Gastroesophageal sphincter (tissue), 4 donors: ENCODE data around the gene EEF1E1. TPM values are rescaled to one million over a fixed set of nuclear protein-coding genes. Genes with fewer than 3 reads are reported as not detected.

ENCODE experiments used
- ATAC-seq: fragments of 150-250 bp; one replicate; pipeline ENCODE4 v1.9.1; 2016; ENCODE audit warnings: mild to moderate bottlenecking, moderate library complexity
- H3K27ac ChIP-seq, 4 donors: fragments of 200-600 bp; sonication (generic) in 3 of 4; 1 replicate in 3 of 4; 2 replicates in 1 of 4; pipeline ENCODE4 v1.5.1; 2016 to 2019
- H3K27me3 ChIP-seq: fragments of 200-600 bp; sonication (generic); one replicate; pipeline ENCODE4 v1.5.1; 2019
- H3K36me3 ChIP-seq, 2 donors: fragments of 200-600 bp; sonication (generic); one replicate each; pipeline ENCODE4 v1.5.1; 2019; ENCODE audit warnings: control low read depth in 1 of 2
- H3K4me1 ChIP-seq, 3 donors: fragments of 200-600 bp; sonication (generic); 1 replicate in 2 of 3; 2 replicates in 1 of 3; pipeline ENCODE4 v1.5.1; 2016 to 2019; ENCODE audit warnings: control low read depth in 2 of 3
- H3K4me3 ChIP-seq, 2 donors: fragments of 200-600 bp; sonication (generic); one replicate each; pipeline ENCODE4 v1.5.1; 2019; ENCODE audit warnings: mild to moderate bottlenecking in 1 of 2, moderate library complexity in 1 of 2
- H3K9me3 ChIP-seq, 3 donors: fragments of 200-600 bp; sonication (generic); one replicate each; pipeline ENCODE4 v1.5.1; 2017 to 2019; ENCODE audit warnings: control low read depth in 2 of 3
- EP300 ChIP-seq: sonication (generic); formaldehyde crosslinking; IDR thresholded peaks from one replicate; pipeline ENCODE4 v1.6.1; 2017; ENCODE audit warnings: antibody characterized with exemption, mild to moderate bottlenecking
- POLR2A ChIP-seq, 2 donors: fragments of 450-650 bp; IDR thresholded peaks; one replicate each; pipeline ENCODE4 v1.6.1; 2017; ENCODE audit warnings: antibody characterized with exemption in 2 of 2, mild to moderate bottlenecking in 2 of 2, moderate library complexity in 1 of 2
- POLR2AphosphoS5 ChIP-seq: sonication (generic); formaldehyde crosslinking; IDR thresholded peaks from one replicate; pipeline ENCODE4 v1.6.1; 2017; ENCODE audit warnings: antibody characterized with exemption
- WGBS, 2 donors: methylation state at CpG; one replicate each; pipeline ENCODE4 v1.1.5; 2018; ENCODE audit warnings: low coverage in 1 of 2; 5-methylcytosine and 5-hydroxymethylcytosine counted together
- total RNA-seq, 4 donors: library from RNA; depleted of rRNA; stranded (reverse); fragments of >200 nt; gene quantifications; one replicate each; pipeline ENCODE4 v1.1.0, GENCODE V29; 2016
- TF ChIP-seq, protein P1 (sequence below), 4 experiments: fragments of 200-600 bp in 2 of 4; fragments of 450-650 bp in 2 of 4; sonication (generic) in 1 of 4; IDR thresholded peaks; one replicate each; pipeline ENCODE4 v1.5.1; 2017 to 2019; ENCODE audit warnings: antibody characterized with exemption in 4 of 4, mild to moderate bottlenecking in 2 of 4, moderate library complexity in 2 of 4

EEF1E1 gene
- total RNA-seq, 4 donors from 2014 or later, result 20.5 to 47.9 (median 37.9) TPM

DNA sequence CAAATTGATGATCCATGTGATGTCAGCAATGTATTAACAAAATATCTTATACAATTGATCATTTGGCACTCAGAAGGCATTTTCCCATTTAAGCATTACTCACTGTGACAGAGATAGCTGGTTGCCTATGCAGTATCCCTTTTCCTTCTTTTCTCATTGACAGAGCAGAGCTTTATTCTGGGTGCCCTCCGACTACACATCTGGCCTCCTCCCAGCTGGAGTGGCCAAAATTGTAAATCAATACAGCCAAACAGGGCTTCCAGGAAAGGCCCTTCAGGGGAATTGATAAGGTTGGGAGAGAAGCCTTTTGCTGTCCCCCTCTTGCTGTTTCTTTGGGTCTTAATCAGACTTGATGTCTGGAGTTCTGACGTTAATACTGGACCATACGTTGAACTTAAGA is 28.6 kb downstream of the EEF1E1 start:
- 73 to 80% methylated on average over 1 to 3 of the region's 3 CpGs for WGBS, 2 donors
- ATAC-seq, result no peak
- Histone ChIP-seq H3K4me1 (no peaks in the 10 kb centered on the region), H3K27me3 (no peaks in the 10 kb centered on the region), H3K4me3 (no peak overlapping the region), H3K36me3 (peaks cover 0 to 11% of the 10 kb centered on the region in 2 donors), H3K27ac (no peak overlapping the region), H3K9me3 (no peaks in the 10 kb centered on the region)
- TF ChIP-seq, protein P1, sequence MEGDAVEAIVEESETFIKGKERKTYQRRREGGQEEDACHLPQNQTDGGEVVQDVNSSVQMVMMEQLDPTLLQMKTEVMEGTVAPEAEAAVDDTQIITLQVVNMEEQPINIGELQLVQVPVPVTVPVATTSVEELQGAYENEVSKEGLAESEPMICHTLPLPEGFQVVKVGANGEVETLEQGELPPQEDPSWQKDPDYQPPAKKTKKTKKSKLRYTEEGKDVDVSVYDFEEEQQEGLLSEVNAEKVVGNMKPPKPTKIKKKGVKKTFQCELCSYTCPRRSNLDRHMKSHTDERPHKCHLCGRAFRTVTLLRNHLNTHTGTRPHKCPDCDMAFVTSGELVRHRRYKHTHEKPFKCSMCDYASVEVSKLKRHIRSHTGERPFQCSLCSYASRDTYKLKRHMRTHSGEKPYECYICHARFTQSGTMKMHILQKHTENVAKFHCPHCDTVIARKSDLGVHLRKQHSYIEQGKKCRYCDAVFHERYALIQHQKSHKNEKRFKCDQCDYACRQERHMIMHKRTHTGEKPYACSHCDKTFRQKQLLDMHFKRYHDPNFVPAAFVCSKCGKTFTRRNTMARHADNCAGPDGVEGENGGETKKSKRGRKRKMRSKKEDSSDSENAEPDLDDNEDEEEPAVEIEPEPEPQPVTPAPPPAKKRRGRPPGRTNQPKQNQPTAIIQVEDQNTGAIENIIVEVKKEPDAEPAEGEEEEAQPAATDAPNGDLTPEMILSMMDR (IDR thresholded peaks at IDR 0.05), result no peak
- TF ChIP-seq EP300, result no peak
- no peak for TF ChIP-seq POLR2AphosphoS5
- no peak for TF ChIP-seq POLR2A (IDR thresholded peaks at IDR 0.05)

DNA sequence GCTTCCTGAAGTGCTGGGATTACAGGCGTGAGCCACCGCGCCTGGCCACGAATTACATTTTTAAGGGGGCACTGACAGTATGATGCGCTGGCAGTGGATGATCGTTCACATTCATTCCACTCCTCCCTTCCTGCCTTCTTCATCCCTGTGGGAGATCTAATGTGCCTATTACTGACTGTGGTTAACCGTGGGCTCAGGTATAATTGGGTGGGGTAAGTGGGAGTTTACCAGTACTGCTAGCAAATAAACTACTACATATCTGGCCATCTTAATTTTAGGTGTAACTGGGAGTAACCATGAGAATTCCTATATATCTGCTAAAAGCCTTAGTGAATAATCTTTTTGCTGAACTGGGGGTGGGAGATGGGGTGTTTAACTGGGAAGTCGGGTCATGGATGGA is 31.6 kb downstream of the EEF1E1 start:
- Histone ChIP-seq H3K9me3 (no peaks in the 10 kb centered on the region), H3K4me3 (no peak overlapping the region), H3K27ac (no peak overlapping the region), H3K27me3 (no peaks in the 10 kb centered on the region), H3K36me3 (no peaks in the 10 kb centered on the region), H3K4me1 (no peaks in the 10 kb centered on the region)
- WGBS, 2 donors, result 92 to 100% methylated on average over 2 to 4 of the region's 8 CpGs
- no peak for ATAC-seq
- TF ChIP-seq POLR2AphosphoS5 (no peak), EP300 (no peak), POLR2A (IDR thresholded peaks at IDR 0.05) (no peak)
- TF ChIP-seq, protein P1 (IDR thresholded peaks at IDR 0.05), result no peak

DNA sequence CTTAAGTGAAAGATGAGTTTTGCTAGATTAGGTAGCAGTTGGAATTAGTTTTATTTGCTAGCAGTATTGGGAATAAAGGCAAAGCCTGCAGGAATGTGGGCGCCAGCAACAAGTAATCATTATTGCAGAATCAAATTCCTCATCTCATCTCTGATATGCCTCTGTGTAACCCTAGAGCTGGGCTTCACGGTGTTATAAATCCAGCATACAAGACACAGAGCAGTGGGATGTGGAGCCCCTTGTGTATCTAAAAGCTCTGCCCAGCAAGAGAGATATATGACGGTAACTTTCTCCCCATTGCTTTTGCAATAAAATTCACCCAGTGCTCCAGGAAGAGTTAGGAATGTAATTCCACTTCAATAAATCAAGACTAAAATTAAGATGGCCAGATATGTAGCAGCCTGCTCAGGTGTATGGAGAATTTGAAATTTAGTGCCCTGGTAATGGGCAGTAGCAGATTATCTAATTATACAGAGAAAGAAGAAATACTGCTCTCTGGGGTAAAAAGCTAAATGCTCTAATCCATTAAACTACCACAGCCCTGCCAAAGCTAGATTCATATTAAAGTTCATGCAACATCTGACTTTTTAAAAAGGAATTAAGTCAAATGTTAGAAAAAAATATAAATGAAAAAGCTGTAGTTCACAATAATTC is 32.6 kb downstream of the EEF1E1 start:
- TF ChIP-seq POLR2AphosphoS5 (no peak), POLR2A (IDR thresholded peaks at IDR 0.05) (no peak), EP300 (no peak)
- TF ChIP-seq, protein P1 (IDR thresholded peaks at IDR 0.05), result no peak
- 64 to 70% methylated on average over 3 of the region's 3 CpGs for WGBS, 2 donors
- H3K4me1 ChIP-seq, result peaks cover 0 to 2% (median 0%) of the 10 kb centered on the region in 3 donors
- no peaks in the 10 kb centered on the region for H3K36me3 ChIP-seq
- no peak for ATAC-seq
- H3K27ac ChIP-seq, result no peak overlapping the region
- no peaks in the 10 kb centered on the region for H3K27me3 ChIP-seq
- H3K4me3 ChIP-seq, result no peak overlapping the region
- no peaks in the 10 kb centered on the region for H3K9me3 ChIP-seq

DNA sequence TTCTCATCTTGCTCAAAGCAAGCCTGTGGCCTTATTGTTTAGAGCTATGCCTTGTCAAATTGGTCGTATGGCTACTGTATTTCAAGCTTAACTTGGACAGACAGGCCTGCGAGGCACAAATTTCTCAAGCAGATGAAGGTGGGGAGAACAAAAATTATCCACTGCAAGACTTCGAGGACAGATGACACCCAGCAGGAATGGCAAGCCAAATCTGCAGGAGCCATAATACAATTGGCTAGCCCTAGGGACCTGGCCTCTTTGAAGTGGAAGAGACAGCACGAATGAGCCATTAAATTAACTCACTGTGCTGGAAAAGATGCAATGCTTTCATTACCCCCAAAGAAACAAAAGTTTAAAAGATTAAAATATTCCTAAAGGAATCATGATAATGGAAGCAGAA is 33.2 kb downstream of the EEF1E1 start:
- ATAC-seq, result no peak
- peaks cover 0 to 5% (median 0%) of the 10 kb centered on the region in 3 donors for H3K4me1 ChIP-seq
- H3K36me3 ChIP-seq, result no peaks in the 10 kb centered on the region
- TF ChIP-seq POLR2AphosphoS5, result no peak
- no peak for TF ChIP-seq EP300
- no peak for TF ChIP-seq POLR2A (IDR thresholded peaks at IDR 0.05)
- TF ChIP-seq, protein P1 (IDR thresholded peaks at IDR 0.05), result no peak
- WGBS, 2 donors, result 38 to 61% methylated on average over 2 to 4 of the region's 4 CpGs
- no peak overlapping the region for H3K4me3 ChIP-seq
- no peaks in the 10 kb centered on the region for H3K27me3 ChIP-seq
- no peak overlapping the region for H3K27ac ChIP-seq
- H3K9me3 ChIP-seq, result no peaks in the 10 kb centered on the region

DNA sequence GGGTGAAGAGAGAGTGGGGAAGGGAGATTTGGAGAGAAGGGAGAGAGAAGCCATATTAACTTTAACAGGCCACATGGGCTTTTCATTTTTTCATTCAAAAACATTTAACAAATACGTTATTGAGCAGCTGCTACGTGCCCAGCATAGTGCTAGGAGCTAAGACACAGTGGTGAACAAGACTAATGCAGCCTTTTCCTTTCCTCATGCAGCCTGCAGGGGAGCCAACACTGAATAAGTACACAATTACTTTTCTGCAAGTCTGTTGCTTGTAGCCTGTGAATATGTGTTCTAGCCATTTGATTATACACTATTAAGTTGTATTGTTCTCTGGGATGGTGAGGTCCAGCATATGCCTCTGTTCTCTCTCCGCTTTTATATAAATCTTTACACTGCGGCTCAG is 36.2 kb downstream of the EEF1E1 start:
- no peak overlapping the region for H3K4me3 ChIP-seq
- H3K9me3 ChIP-seq, result no peaks in the 10 kb centered on the region
- ATAC-seq, result no peak
- peaks cover 0 to 16% (median 0%) of the 10 kb centered on the region in 3 donors for H3K4me1 ChIP-seq
- no peaks in the 10 kb centered on the region for H3K27me3 ChIP-seq
- no peak for TF ChIP-seq POLR2A (IDR thresholded peaks at IDR 0.05)
- TF ChIP-seq, protein P1 (IDR thresholded peaks at IDR 0.05), result no peak
- TF ChIP-seq POLR2AphosphoS5, result no peak
- no peak for TF ChIP-seq EP300
- H3K27ac ChIP-seq, result no peak overlapping the region
- H3K36me3 ChIP-seq, result peaks cover 0 to 10% of the 10 kb centered on the region in 2 donors
- WGBS, 2 donors, result 95 to 98% methylated on average over 4 of the region's 4 CpGs
